Measurements from ENCODE around the gene DNAH1.

The DNAH1 gene

DNA sequence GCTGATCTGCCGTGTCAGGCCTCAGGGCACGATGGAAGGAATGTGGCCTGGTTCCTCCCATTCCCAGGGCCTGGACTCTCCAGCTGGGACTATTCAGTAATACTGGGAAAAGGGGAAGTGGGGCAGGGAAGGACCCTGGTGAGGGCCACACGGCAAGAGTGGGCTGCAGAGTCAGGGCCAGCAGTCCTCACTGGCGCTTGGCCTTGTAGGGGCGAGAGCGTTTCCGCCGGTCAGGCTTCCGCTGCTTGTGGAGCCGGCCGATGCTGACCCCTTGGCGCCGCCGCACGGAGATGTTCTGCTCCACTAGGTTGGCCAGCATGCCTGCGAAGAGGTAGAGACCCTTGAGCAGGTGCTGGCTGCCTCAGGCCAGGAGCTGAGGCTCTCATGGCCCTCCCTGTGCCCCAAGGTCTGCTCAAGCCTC, 86.0 kb downstream of the DNAH1 start:
- Histone ChIP-seq H3K36me3 (ENCODE audit: control insufficient read depth in 2 of 2, insufficient read depth in 2 of 2, low read length in 2 of 2) (peaks cover 54 to 67% of the 10 kb centered on the region in 2 donors), H3K4me3 (ENCODE audit: low read length in 2 of 2) (no peak overlapping the region), H3K9ac (ENCODE audit: low read depth in 1 of 2, low read length in 2 of 2) (no peak overlapping the region), H3K27ac (ENCODE audit: low read depth in 2 of 2, low read length in 2 of 2) (no peak overlapping the region), H3K9me3 (ENCODE audit: control insufficient read depth in 2 of 2, low read length in 2 of 2) (no peaks in the 10 kb centered on the region), H3K4me1 (ENCODE audit: control insufficient read depth in 2 of 2, insufficient read depth in 2 of 2, low read length in 2 of 2) (peaks cover 15 to 26% of the 10 kb centered on the region in 2 donors), H3K27me3 (ENCODE audit: control insufficient read depth in 2 of 2, insufficient read depth in 2 of 2, low read length in 2 of 2) (no peaks in the 10 kb centered on the region)

DNA sequence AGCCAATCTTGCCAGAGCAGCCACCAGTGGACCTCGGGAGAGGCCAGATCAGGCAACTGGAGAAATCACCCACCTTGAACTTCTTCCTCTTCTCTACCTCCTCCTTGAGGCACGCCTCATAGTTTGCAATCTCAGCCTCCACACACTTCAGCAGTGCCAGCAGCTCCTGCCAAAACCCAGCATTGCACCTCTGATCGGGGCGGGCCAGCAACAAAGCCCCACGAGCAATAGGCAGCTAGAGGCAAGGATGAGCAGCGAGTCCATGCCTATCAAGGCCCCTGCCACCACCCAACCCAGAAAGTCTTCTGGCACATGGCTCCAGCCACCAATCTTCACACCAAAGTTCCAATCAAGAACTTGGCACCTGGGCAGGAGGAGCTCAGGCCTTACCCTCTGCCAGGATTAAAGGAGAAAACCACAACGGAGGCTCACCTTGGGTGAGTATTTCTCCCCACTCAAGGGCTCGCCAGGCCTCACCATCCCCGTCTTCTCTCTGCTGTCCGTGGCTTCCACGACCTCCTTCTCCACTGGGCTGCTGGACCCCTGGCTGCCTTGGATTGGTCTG, 86.7 kb downstream of the DNAH1 start:
- Histone ChIP-seq H3K36me3 (ENCODE audit: control insufficient read depth in 2 of 2, insufficient read depth in 2 of 2, low read length in 2 of 2) (peaks cover 60 to 71% of the 10 kb centered on the region in 2 donors), H3K9me3 (ENCODE audit: control insufficient read depth in 2 of 2, low read length in 2 of 2) (no peaks in the 10 kb centered on the region), H3K27ac (ENCODE audit: low read depth in 2 of 2, low read length in 2 of 2) (no peak overlapping the region), H3K4me3 (ENCODE audit: low read length in 2 of 2) (no peak overlapping the region), H3K27me3 (ENCODE audit: control insufficient read depth in 2 of 2, insufficient read depth in 2 of 2, low read length in 2 of 2) (no peaks in the 10 kb centered on the region), H3K9ac (ENCODE audit: low read depth in 1 of 2, low read length in 2 of 2) (no peak overlapping the region), H3K4me1 (ENCODE audit: control insufficient read depth in 2 of 2, insufficient read depth in 2 of 2, low read length in 2 of 2) (peaks cover 16 to 27% of the 10 kb centered on the region in 2 donors)

DNA sequence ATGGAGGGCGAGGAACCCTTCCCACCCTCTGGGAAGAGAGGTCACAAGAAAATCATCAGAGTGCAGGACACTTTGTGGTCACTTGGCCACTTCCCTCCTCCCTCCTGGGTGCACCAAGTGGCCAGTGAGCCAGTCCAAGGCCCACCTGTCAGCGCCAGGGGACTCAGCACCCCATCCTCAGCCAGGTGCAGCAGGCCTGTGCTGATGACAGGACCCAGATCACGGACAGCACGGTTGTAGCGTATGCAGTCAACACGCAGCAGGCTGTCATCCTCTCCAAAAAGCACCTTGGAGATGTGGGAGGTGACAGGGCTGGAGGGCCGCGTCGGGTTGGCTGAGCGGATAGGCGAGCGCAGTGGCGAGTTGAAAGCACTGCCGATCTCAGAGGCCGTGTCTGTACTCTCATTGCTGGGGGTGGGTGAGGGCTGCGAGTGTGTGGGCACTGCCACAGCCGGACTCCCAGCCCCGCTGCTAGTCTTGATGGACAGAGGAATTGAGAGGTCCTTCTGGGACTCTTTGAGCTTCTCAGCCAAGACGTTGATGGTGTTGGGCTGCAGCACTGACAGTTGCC, 87.2 kb downstream of the DNAH1 start:
- Histone ChIP-seq H3K9ac (ENCODE audit: low read depth in 1 of 2, low read length in 2 of 2) (no peak overlapping the region), H3K27ac (ENCODE audit: low read depth in 2 of 2, low read length in 2 of 2) (no peak overlapping the region), H3K9me3 (ENCODE audit: control insufficient read depth in 2 of 2, low read length in 2 of 2) (no peaks in the 10 kb centered on the region), H3K4me1 (ENCODE audit: control insufficient read depth in 2 of 2, insufficient read depth in 2 of 2, low read length in 2 of 2) (peaks cover 21 to 30% of the 10 kb centered on the region in 2 donors), H3K4me3 (ENCODE audit: low read length in 2 of 2) (no peak overlapping the region), H3K36me3 (ENCODE audit: control insufficient read depth in 2 of 2, insufficient read depth in 2 of 2, low read length in 2 of 2) (peaks cover 61 to 70% of the 10 kb centered on the region in 2 donors), H3K27me3 (ENCODE audit: control insufficient read depth in 2 of 2, insufficient read depth in 2 of 2, low read length in 2 of 2) (no peaks in the 10 kb centered on the region)

DNA sequence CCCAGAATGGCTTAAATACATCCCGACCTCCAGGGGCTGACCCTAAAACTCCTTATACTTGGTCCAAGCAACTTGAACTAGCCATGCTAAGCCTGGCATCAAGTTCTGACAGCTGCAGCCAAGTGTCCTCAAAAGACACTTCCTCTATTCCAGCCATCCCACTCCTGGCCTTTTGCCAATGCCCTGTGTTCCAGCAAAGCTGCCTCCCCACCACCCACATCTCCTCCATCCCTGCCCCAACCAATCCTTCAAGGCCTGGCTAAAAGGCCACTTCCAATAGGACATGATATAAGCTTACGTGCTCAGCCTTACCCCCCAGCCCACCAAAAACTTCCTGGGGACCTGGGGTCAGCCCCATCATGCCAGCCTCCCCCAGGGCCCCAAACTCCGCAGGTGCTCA, 87.8 kb downstream of the DNAH1 start:
- no peaks in the 10 kb centered on the region for H3K9me3 ChIP-seq (ENCODE audit: control insufficient read depth in 2 of 2, low read length in 2 of 2)
- H3K4me3 ChIP-seq (ENCODE audit: low read length in 2 of 2): no peak overlapping the region
- peaks cover 26 to 36% of the 10 kb centered on the region in 2 donors for H3K4me1 ChIP-seq (ENCODE audit: control insufficient read depth in 2 of 2, insufficient read depth in 2 of 2, low read length in 2 of 2)
- H3K27me3 ChIP-seq (ENCODE audit: control insufficient read depth in 2 of 2, insufficient read depth in 2 of 2, low read length in 2 of 2): no peaks in the 10 kb centered on the region
- no peak overlapping the region for H3K27ac ChIP-seq (ENCODE audit: low read depth in 2 of 2, low read length in 2 of 2)
- H3K36me3 ChIP-seq (ENCODE audit: control insufficient read depth in 2 of 2, insufficient read depth in 2 of 2, low read length in 2 of 2): peaks cover 61 to 71% of the 10 kb centered on the region in 2 donors
- H3K9ac ChIP-seq (ENCODE audit: low read depth in 1 of 2, low read length in 2 of 2): no peak overlapping the region

DNA sequence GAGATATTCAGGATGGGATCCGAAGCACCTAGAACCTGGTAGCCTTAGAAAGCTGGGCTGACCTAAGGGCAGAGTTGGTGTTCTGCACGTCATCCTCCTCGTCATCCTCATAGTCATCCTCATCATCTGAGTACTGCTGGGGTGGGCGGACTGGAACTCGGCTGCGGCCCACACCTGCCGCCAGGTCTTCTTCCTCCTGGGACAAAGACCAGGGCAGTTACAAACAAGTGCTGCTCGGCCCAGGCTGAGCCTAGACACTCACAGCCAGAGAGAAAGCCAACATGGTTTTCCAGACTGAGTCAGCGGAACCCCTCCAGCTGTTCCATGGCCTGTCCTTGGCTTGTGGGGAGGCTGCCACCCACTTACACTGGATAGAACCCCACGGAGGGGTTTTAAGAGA, 88.3 kb downstream of the DNAH1 start:
- H3K4me1 ChIP-seq (ENCODE audit: control insufficient read depth in 2 of 2, insufficient read depth in 2 of 2, low read length in 2 of 2): peaks cover 31 to 40% of the 10 kb centered on the region in 2 donors
- H3K36me3 ChIP-seq (ENCODE audit: control insufficient read depth in 2 of 2, insufficient read depth in 2 of 2, low read length in 2 of 2): peaks cover 61 to 71% of the 10 kb centered on the region in 2 donors
- no peaks in the 10 kb centered on the region for H3K27me3 ChIP-seq (ENCODE audit: control insufficient read depth in 2 of 2, insufficient read depth in 2 of 2, low read length in 2 of 2)
- no peak overlapping the region for H3K27ac ChIP-seq (ENCODE audit: low read depth in 2 of 2, low read length in 2 of 2)
- no peaks in the 10 kb centered on the region for H3K9me3 ChIP-seq (ENCODE audit: control insufficient read depth in 2 of 2, low read length in 2 of 2)
- H3K9ac ChIP-seq (ENCODE audit: low read depth in 1 of 2, low read length in 2 of 2): no peak overlapping the region
- no peak overlapping the region for H3K4me3 ChIP-seq (ENCODE audit: low read length in 2 of 2)

DNA sequence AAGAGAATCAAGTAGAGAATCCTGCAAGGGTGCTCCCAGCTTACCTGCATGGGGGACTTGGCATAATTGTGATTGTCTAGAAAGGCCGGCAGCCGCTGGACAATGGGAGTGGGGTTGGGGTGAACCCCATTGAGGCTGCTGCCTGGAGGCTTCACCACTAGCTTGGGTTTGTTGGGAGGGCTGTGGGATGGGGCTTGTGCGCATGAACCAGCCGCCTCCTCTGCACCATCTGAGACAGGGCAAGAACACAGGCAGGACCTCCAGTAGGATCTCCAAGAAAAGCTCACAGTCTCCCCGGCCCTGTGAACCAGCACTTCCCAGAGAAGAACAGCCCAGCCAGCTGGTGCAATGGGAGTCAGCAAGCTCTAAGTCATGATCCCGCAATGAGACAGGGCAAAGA, 88.9 kb downstream of the DNAH1 start:
- H3K27ac ChIP-seq (ENCODE audit: low read depth in 2 of 2, low read length in 2 of 2): no peak overlapping the region
- H3K4me1 ChIP-seq (ENCODE audit: control insufficient read depth in 2 of 2, insufficient read depth in 2 of 2, low read length in 2 of 2): peaks cover 27 to 37% of the 10 kb centered on the region in 2 donors
- no peaks in the 10 kb centered on the region for H3K27me3 ChIP-seq (ENCODE audit: control insufficient read depth in 2 of 2, insufficient read depth in 2 of 2, low read length in 2 of 2)
- H3K9ac ChIP-seq (ENCODE audit: low read depth in 1 of 2, low read length in 2 of 2): no peak overlapping the region
- H3K36me3 ChIP-seq (ENCODE audit: control insufficient read depth in 2 of 2, insufficient read depth in 2 of 2, low read length in 2 of 2): peaks cover 61 to 69% of the 10 kb centered on the region in 2 donors
- H3K4me3 ChIP-seq (ENCODE audit: low read length in 2 of 2): no peak overlapping the region
- H3K9me3 ChIP-seq (ENCODE audit: control insufficient read depth in 2 of 2, low read length in 2 of 2): no peaks in the 10 kb centered on the region

DNA sequence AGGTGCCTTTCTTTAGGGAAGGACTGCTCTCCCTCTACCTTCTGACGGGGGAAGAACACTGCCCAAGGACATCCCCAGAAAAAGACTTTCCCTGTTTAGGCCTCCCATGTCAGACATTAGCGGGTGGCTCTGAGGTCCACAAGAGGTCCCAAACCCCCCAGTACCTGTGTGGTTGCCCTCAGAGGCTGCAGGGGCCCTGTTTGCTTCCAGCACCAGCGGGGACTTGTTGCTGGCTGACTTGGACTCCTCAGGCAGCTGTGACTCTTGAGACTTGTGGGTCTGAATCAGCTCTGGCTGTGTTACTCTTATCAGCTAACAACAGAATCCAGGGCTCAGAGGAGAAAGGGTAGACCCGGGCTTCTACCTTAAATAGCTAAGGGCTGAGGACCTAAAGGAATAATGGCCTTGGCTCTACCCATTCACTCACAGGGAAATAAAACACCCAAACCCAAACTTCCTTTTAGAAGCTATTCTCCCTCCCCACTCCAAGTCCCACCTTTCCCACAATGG, 89.5 kb downstream of the DNAH1 start:
- no peaks in the 10 kb centered on the region for H3K9me3 ChIP-seq (ENCODE audit: control insufficient read depth in 2 of 2, low read length in 2 of 2)
- H3K4me1 ChIP-seq (ENCODE audit: control insufficient read depth in 2 of 2, insufficient read depth in 2 of 2, low read length in 2 of 2): peaks cover 27 to 34% of the 10 kb centered on the region in 2 donors
- no peaks in the 10 kb centered on the region for H3K27me3 ChIP-seq (ENCODE audit: control insufficient read depth in 2 of 2, insufficient read depth in 2 of 2, low read length in 2 of 2)
- peaks cover 56 to 66% of the 10 kb centered on the region in 2 donors for H3K36me3 ChIP-seq (ENCODE audit: control insufficient read depth in 2 of 2, insufficient read depth in 2 of 2, low read length in 2 of 2)
- H3K9ac ChIP-seq (ENCODE audit: low read depth in 1 of 2, low read length in 2 of 2): peak overlapping the region; percentile 5 to 26
- H3K27ac ChIP-seq (ENCODE audit: low read depth in 2 of 2, low read length in 2 of 2): peak overlapping the region; percentile 59 to 82
- peak overlapping the region in 1 of 2 donors; percentile 26 for H3K4me3 ChIP-seq (ENCODE audit: low read length in 2 of 2)

DNA sequence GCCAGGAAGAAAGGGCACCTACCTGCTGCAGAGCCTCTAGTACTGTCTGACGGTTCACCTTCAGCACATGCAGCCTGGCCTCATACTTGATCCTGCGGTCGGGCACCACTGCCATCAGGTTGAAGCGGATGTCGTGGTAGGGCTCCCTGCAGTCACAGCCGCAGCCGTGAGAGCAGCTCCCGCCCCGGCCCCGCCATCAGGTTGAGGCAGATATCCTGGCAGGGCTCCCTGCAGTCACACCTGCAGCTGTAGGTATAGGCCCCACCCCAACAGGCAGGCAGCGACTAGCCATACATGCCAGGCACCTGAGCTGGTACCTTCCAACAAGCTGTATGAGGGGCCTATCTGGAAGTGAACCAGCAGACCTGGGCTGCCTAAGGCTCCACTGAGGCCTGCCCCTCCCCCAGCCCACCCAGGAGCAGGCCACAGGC, 90.1 kb downstream of the DNAH1 start:
- Histone ChIP-seq H3K4me3 (ENCODE audit: low read length in 2 of 2) (peak overlapping the region; percentile 26 to 36), H3K27ac (ENCODE audit: low read depth in 2 of 2, low read length in 2 of 2) (peak overlapping the region; percentile 59 to 82), H3K9ac (ENCODE audit: low read depth in 1 of 2, low read length in 2 of 2) (peak overlapping the region in 1 of 2 donors; percentile 26), H3K27me3 (ENCODE audit: control insufficient read depth in 2 of 2, insufficient read depth in 2 of 2, low read length in 2 of 2) (no peaks in the 10 kb centered on the region), H3K36me3 (ENCODE audit: control insufficient read depth in 2 of 2, insufficient read depth in 2 of 2, low read length in 2 of 2) (peaks cover 50 to 65% of the 10 kb centered on the region in 2 donors), H3K4me1 (ENCODE audit: control insufficient read depth in 2 of 2, insufficient read depth in 2 of 2, low read length in 2 of 2) (peaks cover 27 to 33% of the 10 kb centered on the region in 2 donors), H3K9me3 (ENCODE audit: control insufficient read depth in 2 of 2, low read length in 2 of 2) (no peaks in the 10 kb centered on the region)

DNA sequence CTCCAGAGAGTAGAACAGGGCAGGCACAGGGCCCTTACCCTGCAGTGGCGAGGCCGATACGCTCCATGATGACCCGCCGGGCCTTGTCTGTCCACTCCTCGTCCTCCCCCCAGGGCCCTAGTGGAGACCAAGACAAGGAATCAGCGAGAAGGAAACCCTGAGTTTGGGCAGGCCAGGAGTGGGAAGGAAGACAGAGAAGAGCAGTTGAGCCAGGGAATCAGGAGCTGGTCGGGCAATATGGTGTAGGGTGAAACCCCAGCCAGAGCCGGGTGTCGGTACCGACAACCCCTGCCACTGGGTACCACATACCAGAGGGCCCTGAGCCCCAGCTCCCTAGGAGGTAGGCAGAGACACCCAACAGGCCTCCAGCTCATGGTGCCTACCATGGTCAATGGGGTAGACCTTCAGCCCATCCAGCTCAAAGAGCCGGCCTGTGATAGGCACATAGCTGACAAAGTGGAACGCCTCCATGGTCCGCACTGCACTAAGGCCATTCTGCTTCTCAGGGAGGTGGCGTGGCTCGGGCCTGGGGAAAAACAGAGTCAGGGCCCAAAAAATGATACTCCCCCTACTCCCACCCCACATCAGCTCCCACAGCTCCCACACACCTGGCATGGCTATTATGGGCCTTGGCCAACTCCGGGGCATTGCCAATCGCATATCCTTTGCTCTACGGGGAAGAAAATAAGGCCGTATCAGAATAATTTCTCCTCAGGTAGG, 90.8 kb downstream of the DNAH1 start:
- Histone ChIP-seq H3K27me3 (ENCODE audit: control insufficient read depth in 2 of 2, insufficient read depth in 2 of 2, low read length in 2 of 2) (no peaks in the 10 kb centered on the region), H3K4me1 (ENCODE audit: control insufficient read depth in 2 of 2, insufficient read depth in 2 of 2, low read length in 2 of 2) (peaks cover 34 to 37% of the 10 kb centered on the region in 2 donors), H3K9ac (ENCODE audit: low read depth in 1 of 2, low read length in 2 of 2) (peak overlapping the region in 1 of 2 donors; percentile 23), H3K9me3 (ENCODE audit: control insufficient read depth in 2 of 2, low read length in 2 of 2) (no peaks in the 10 kb centered on the region), H3K36me3 (ENCODE audit: control insufficient read depth in 2 of 2, insufficient read depth in 2 of 2, low read length in 2 of 2) (peaks cover 44 to 59% of the 10 kb centered on the region in 2 donors), H3K4me3 (ENCODE audit: low read length in 2 of 2) (no peak overlapping the region), H3K27ac (ENCODE audit: low read depth in 2 of 2, low read length in 2 of 2) (peak overlapping the region; percentile 59 to 82)

DNA sequence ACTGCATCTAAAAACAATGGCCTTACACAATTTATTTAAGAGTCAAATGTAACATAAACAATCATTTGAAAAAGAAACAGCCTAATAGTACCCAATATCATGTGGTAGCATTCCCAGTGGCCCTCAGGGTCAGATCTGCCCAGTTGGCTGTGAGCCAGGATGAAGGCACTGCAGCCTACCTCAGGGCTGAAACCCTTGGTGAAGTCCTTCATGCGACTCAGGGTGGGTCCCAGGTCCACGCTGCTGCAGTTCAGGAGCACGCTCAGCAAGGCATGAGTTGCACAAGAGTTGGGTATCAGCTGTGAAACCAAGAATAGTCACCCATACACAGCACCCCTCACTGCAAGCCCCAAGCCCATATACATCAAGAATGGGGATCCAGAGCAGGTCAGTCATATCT, 91.7 kb downstream of the DNAH1 start:
- H3K36me3 ChIP-seq (ENCODE audit: control insufficient read depth in 2 of 2, insufficient read depth in 2 of 2, low read length in 2 of 2): peaks cover 36 to 51% of the 10 kb centered on the region in 2 donors
- H3K9me3 ChIP-seq (ENCODE audit: control insufficient read depth in 2 of 2, low read length in 2 of 2): no peaks in the 10 kb centered on the region
- H3K4me3 ChIP-seq (ENCODE audit: low read length in 2 of 2): no peak overlapping the region
- no peak overlapping the region for H3K9ac ChIP-seq (ENCODE audit: low read depth in 1 of 2, low read length in 2 of 2)
- H3K27me3 ChIP-seq (ENCODE audit: control insufficient read depth in 2 of 2, insufficient read depth in 2 of 2, low read length in 2 of 2): no peaks in the 10 kb centered on the region
- H3K4me1 ChIP-seq (ENCODE audit: control insufficient read depth in 2 of 2, insufficient read depth in 2 of 2, low read length in 2 of 2): peaks cover 41 to 45% of the 10 kb centered on the region in 2 donors
- H3K27ac ChIP-seq (ENCODE audit: low read depth in 2 of 2, low read length in 2 of 2): no peak overlapping the region

All from mucosa of rectum (tissue), 2 donors.